Activated T-helper 1 cell treated with Interleukin-2 at 50 U/mL for 16 hours (primary cell): ENCODE results near the gene HAGHL.
A peak's percentile ranks its signal among the peaks of the same experiment; 100 is the strongest.

ENCODE experiments used
- DNase-seq: peaks from one replicate; pipeline ENCODE4 v3.0.0-alpha.2; 2020; ENCODE audit warnings: low read depth

Gene HAGHL

DNA sequence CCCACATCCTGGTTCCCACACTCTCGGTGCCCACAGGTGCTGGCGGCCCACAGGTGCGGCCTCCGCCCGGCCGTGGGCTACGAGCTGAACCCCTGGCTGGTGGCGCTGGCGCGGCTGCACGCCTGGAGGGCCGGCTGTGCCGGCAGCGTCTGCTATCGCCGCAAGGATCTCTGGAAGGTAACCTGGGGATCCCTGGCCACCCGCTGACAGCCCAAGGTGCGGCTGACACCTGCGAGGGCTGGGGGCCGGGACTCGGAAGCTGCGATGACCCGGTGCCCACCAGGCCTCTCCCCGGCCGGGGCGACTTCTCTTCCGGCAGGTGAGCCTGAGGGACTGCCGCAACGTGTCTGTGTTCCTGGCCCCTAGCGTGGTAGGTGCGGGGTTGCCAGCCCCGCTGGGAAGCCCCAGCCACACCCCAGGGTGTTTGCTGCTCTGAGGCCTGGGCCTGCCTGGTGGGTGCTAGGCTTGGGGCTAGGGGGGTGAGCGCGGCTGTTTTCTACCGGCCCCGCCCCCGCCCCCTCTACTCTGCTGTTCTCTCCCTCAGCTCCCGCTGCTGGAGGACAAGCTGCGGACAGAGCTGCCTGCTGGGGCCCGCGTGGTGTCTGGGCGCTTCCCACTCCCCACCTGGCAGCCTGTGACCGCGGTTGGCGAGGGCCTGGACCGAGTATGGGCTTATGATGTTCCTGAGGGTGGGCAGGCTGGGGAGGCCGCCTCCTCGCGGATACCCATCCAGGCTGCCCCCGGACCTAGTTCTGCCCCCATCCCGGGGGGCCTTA, 5.0 kb upstream of the HAGHL start:
- DNase-seq = no peak

DNA sequence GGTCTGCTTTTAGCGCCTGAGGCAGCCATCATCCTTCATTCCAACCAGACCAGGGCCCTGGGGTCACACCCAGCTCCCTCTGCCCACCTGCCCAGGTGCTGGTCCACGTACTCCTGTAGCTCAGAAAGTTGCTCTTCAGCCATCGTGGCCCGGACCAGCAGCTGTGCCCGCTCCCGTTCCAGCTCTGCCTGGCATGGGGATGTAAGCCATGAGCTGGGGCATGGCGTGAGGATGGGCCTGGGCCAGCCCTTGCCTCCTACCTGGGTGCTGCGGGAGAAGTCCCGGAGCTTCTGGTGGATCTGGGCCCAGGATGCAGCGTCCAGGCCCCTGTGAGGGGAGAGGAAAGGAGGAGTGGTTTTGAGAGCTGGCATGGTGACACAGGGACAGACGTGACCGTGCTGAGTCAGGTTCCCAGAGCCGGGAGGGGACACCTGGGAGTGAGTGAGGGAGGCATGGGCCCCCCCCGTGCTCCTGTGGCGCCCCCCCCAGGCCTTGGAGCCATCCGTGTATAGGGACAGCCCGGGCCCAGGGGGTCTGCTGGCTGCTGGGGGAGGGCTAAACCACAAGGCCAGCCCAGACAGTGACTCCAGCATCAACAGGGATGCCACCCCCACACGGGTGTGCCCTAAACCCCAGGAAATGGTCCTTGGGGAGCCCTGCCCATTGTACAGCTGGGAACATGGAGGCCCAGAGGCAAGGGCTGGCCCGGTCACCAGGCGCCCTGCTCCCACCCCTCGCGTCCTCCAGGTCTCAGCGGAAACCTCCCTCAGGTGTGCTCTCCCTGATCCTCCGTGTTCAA, 3.9 kb upstream of the HAGHL start:
- DNase-seq = no peak

DNA sequence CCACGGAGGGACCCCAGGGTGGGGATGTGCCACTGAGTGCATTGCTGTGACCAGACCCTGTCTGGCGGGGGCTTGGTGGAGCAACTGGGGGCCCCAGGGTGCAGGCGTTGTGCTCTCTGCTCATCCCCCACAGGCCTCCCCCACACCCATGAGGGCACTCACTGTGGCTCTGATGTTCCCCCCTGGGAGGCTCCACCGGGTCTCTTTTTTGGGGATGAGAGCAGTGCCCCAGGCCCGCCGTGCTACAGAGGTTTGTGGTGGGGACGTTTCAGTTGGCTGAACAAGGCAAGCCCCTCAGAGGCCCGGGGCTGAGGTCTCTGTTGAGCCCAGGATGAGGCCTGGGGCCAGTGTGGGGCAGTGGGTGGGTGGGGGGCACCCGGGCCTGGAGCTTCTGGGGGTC, 3.2 kb upstream of the HAGHL start:
- no peak for DNase-seq

DNA sequence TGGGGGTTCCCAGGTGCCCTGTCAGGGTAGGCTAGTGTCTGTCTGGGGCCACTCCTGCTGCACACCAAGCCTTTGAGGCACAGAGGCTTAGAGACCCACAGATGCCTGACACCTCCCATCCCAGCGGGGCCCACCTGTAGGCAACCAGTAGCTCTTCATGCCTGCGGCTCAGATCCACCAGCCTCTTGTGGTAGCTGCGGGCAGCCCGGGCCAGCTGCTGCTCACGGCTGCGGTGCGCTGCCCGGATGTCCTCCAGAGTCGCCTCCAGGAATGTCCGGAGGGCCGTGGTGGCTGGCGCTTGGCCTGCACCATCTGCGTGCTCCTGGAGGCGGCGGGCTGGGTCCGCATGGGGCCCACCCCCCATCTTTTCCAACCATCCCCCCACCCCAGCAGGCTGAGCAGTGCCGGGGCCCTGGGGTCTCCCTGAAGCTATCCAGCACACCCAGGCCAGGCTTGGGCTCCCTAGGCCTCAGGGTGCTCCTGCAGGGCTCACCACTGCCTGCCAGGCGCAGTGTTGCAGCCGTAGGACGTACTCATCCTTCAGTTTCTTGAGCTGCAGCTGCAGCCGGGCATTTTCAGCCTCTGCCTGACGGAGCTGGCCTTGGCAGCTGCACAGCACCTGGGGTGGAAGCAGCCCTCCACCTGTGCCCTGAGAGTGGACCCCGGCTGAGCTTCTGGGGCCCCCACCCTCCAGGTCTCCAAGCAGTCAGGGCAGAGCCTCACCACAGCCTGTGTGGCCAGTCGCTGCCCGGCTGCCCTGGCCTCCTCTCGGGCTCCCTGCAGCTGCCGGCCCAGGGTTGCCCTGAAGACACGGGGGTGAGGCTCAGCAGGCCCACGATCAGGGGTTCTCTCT, 2.5 kb upstream of the HAGHL start:
- no peak for DNase-seq

DNA sequence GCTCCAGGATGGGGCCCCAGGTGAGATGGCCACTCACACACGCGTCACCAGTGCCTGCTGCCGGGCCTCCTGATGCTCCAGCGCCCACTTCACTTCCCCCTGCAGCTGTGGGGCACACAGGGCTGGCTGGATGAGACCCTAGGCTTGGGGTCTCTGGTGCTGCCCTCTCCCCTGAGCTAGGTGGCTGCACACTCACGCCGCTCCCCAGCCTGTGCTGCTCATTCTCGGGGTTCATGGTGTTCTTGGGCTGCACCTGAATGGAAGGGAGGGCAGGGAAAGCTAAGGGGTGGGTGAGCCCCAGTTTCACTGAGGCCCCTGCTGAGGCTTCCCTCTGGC, 1.9 kb upstream of the HAGHL start:
- DNase-seq = no peak

DNA sequence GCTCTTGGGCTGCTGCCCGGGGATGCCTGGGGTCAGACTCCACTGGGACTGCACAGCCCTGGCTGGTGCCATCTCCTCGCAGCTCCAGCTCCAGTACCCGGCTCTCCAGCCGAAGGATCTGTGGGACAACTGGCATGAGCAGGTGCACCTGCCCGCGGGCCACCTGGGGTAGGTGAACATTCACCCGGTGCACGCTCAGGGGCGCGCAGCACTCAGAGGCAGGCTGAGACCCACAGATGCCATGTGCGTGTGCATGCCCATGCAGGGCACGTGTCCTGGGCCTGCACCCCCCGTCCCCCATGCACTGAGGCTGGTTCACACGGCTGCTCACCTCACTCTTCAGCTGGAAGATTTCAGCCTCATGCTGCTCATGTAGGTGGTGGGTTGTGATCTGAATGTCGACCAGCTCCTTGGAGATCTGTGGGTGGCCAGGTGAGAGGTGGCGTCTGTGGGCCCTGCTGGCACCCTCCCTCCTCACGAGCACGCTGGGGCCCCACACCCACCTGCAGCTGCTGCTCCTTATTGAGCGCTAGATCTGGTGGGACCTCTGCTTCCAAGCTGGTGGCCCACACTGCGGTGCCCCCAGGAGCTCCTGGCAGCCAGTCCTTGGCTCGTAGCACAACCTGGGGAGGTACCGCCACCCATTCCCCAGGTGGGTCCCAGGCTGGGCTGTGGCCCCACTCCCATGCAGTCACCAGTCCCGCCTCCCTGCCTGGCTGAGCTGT, 1.3 kb upstream of the HAGHL start:
- DNase-seq = no peak

DNA sequence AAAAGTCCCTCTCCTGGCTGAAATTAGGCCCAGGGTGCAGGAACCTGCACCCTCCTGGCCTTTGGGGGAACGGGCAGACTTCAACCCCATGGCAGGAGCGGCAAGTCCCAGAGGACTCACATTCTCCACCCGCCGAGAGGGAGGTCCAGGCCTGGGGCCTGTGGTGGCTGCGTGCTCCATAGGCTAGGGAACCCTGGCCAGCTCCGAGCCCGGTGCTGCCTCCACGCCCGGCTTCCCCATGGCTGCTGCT, 793 bp upstream of the HAGHL start:
- DNase-seq = no peak

DNA sequence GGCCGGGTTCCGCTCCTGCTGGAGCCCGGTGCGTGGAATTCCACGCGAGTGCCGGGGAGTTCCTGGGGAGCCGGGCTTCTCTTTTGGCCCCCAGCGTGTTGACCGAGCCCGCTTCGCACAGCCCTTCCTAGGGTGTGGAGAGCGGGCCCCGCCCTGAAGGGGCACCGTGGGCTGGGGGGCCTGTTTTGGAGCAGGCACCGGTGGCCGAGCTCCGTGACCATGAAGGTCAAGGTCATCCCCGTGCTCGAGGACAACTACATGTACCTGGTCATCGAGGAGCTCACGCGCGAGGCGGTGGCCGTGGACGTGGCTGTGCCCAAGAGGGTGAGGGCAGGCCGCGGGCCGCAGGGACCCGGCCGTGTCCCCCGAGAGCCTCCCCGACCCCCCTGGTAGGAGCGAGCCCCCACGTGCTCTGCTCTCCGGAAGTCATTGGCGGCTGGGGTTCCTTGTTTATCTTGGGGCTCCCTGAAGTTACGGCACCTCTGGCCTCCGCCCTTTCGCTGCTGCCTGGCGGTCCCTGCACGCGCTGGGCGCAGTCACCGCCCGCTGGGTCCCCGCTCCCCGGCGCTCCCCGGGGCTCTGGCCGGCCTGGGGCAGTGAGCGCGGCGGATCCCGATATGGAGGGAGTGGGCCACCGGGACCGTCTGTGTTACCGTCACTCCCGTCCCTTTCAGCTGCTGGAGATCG, 528 bp downstream of the HAGHL start:
- no peak for DNase-seq

DNA sequence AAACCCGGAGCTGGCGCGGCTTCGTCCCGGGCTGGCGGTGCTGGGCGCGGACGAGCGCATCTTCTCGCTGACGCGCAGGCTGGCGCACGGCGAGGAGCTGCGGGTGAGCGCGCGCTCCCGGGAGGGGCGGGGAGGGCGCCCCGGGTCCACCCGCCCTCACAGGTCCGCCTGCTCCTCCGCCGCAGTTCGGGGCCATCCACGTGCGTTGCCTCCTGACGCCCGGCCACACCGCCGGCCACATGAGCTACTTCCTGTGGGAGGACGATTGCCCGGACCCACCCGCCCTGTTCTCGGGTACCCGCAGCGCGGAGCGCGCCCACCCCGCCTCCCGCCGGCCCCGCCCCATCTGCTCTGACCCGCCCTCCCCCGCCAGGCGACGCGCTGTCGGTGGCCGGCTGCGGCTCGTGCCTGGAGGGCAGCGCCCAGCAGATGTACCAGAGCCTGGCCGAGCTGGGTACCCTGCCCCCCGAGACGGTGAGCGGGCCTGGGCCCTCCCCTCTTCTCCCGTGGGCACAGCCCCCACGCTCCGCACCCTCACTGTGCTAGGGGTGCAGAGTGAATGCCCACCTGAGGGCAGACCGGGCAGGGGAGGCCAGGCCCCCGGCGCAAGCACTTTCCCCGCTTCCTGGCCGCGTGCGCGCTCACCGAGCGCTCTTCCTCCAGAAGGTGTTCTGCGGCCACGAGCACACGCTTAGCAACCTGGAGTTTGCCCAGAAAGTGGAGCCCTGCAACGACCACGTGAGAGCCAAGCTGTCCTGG, 1.4 kb downstream of the HAGHL start:
- peak; percentile 47 for DNase-seq

DNA sequence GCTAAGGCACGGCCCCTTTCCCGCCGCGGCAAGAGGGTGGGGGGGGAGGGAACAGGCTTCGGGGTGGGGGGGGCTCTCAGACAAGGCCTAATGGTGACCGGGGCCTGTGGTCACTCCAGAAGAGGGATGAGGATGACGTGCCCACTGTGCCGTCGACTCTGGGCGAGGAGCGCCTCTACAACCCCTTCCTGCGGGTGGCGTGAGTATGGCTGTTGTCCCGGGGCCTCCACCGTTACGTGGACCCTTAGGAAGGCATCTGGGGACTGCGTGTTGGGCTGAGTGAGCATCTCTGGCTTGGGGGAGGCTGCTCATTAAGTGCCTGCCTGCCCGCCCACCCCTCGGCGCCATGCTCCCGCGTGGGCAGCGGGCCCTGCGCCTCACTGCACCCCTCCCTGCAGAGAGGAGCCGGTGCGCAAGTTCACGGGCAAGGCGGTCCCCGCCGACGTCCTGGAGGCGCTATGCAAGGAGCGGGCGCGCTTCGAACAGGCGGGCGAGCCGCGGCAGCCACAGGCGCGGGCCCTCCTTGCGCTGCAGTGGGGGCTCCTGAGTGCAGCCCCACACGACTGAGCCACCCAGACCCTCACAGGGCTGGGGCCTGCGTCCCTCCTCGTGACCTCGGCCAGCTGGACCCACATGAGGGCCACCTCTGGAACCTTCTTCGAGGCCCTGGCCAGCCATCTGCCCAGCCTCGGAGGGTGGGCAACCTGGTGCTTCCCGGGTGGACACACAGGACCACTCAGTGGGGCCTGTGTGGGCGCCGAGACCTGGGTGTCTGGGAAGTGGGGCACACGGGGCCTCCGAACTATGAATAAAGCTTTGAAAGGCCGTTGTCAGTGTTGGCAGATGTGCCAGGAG, 2.2 kb downstream of the HAGHL start:
- no peak for DNase-seq

DNA sequence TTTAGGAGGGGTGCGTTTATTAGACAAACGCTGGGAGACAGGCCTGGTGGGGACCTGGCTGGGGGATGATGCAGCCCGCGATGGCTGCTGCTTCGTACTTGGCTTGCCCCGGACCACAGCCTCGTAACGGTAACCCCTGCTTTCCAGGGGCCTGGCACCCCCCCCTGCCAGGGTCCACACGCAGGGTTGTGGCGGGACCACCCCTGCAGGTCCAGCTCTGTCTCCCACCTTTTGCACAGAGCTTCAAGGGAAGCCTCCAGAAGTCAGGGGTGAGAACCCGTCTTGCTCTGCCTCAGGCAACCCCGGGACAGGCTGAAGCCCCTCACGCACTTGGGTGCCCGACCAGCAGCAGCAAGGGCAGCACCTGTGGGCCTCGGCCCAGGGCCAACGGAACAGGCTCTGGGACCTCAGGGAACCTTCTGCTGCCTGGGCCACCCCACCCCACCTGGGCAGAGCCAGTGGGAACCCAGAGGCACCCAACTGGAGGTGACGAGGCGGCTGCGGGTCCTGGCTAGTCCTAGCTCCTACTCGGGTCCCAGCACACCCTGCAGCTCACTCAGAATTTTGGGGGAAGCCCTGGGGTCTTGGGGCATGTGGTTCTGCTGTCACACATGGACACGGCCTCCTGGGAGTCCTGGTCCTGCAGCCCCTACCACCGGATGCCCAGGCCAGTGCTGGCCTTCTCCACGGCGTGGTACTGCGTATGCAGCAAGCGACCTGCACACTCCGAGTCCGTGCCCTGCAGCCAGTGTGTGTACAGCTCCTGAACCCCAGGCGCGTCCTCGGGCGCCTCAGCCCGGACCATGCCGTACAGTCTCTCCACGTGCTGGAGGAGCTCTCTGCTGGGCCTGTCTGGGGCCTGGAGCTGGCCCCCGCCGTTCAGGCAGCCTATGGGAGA, 3.1 kb downstream of the HAGHL start:
- no peak for DNase-seq

DNA sequence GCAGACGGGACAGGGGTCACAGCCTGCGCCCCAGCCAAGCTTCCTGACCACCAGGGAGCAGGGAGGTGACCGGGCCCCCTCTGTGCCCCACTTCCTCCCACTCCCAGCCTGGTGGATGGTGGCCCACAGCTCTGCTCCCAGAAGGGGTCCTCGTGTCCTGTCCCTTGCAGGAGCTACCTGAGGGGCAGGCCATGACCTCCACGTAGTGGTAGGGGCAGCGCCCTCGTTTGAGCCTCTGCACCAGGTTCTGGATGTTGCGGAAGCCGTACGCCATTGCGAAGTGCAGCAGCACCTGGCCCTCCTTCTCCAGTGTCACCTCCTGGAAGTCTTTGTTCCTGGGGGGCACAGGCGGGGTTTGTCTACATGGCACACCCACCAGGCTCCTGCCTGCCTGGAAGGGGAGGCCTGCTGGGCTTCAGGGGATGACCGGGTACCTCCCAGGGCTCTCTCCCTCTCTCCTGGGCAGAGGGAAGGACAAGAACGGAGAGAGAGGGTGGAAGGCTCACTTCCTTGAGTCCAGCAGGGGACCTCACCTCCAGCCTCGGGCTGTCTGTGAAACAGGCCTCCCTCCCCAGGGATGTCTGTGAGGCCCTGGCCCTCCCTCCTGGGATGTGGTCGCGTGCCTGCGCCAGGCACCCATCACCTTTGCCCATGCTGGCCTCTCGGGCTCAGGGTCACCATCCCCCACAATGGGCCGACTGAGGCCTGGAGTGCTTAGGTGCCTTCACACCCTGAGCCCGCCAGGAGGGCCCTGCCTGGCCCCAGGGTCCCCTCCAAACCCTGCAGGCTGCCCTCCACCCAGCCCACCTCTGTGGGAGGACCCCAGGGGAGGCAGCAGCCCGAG, 4.0 kb downstream of the HAGHL start:
- no peak for DNase-seq

DNA sequence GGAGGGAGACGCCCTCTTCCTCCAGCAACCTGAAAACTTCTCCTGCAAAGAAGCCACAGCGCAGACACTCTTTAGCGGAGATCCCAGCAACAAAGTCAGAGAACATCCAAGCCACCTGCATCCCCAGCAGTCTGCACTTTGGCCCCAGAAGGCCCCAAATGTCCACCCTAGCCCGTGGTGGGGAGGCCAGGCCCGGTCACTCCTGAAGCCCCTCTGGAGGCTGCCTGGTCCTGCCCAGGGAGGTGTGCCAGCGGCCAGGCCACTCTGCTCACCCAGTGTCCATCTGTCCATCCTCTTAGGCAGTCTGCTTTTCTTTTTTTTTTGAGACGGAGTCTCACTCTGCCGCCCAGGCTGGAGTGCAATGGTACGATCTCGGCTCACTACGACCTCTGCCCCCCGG, 5.4 kb downstream of the HAGHL start:
- no peak for DNase-seq

DNA sequence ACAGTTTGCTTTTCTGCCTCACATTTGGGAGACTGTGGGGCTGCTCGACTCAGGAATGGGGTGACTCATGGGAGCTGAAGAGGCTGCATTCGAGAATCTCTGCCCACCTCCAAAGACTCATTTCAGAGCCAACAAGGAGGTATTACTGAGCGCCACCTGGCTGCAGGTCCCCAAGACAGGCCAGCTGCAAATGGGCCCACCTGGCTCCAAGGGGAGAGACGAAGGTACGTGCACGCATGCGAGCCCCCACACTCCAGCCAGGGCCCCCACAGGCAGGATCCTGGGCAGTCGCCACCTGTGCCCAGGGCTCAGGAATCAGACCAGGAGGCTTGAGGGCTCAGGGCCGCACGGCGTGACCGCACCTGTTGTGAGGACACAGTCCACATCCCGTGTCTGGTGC, 6.0 kb downstream of the HAGHL start:
- DNase-seq = no peak

DNA sequence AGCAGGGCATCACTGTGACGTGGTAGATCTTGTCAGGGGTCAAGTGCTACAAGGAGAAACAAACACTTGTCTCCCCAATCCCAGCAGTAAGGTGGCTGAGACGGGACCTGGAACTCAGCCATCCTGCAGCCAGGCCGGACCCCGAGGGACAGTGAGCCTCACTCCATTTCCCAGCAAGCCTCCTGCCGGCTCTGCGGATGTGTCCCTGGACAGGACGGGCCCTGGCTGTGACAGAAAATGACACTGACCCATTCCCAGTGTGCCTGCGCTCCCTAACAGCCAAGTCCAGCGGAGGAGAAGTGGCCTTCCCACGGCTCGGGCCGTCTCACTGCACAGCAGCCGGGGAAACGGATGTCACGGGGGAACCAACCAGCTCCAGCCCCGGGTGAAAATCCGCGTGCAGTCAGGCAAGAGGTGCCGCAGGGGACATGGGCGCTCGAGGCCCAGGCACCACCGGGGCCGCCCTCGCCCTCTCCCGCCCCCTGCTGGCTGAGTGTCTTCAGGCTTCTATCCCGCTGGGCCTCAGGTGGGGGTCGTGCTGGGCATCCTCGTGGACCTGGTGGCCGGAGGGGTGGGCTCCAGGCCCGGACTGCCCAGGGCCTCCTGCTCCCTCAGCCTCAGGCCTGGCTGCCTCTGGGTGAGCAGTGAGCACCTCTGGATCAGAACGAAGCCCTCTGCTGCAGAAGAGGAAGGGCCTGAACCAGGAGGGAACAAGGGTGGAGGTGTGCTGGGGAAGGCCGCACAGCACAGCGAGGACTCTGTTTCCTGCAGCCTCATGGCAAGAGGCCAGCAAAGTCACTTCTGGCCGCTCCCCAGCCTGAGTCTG, 6.7 kb downstream of the HAGHL start:
- no peak for DNase-seq

DNA sequence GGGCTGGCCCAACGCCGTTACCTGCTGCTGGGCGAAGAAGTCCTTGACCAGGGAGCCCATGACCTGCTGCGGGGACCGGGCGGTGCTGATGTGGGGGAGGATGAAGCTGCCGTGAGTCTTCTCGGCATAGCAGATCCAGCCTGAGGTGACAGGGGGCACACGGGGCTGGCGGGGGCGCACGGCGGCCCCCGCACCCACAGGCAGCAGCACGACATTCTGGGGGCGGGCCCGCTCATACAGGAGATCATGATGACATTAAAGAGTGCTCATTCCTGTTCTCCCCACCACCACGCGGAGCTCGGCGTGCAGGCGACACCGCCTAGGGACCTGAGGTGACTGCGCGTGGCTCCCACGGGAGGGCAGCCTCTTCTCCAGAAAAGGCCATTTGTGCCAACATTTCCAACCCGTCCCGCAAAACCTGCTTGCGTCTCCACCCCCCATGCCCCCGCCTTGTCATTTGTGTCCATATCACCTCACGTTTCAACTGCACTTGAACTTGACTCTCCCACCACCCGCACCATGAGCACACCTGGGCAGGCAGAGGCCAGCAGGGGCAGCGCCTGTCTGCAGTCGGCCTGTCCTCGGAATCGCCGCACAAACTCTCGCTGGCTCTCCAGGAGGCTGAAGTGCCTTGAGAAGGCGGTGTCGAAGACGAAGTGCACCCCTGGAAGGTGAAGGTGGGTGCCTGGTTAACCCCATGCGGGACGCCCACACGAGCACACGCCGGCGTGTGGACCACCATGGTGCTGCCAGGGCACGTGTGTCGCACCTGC, 7.5 kb downstream of the HAGHL start:
- no peak for DNase-seq
